ENCODE data around the gene RBM33.

DNA sequence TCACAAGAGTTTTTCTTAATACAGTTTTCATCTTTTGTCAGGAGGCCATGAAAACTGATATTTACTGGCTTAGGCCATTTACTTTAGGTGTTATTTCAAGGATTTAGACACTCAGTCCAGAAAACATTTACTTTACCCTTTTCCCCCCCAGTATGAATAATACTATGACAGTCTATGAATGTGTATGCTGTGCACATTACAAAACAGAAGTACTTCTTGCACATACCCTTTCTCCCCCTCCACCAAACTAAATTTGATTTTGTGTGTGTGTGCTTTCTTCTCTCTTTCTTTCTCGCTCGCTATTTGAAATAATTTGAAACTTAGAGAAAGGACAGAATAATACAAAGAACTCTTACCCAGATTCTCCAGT is 41.3 kb downstream of the RBM33 start:
- TF ChIP-seq MYC (IDR thresholded peaks at IDR 0.05; ENCODE audit: insufficient read depth, insufficient read length, insufficient replicate concordance, low read length, severe bottlenecking), result no peak
- TF ChIP-seq REST (IDR thresholded peaks at IDR 0.05; ENCODE audit: low read depth, low read length), result no peak
- TF ChIP-seq HDAC2 (IDR thresholded peaks at IDR 0.05), result no peak
